Activated CD4-positive, alpha-beta T cell treated with anti-CD3 and anti-CD28 coated beads, Interleukin-2, amount 10 ng/mL, durations not matched to agents 24 days and 14 days (primary cell): ENCODE measurements around the gene CCDC170. TPM values are rescaled to one million over a fixed set of nuclear protein-coding genes. Genes with fewer than 3 reads are reported as not detected.

Experiments used
- DNase-seq: peaks from one replicate; pipeline ENCODE4 v3.0.0; 2022
- H3K27ac Mint-ChIP-seq: one replicate; pipeline ENCODE4 v1.8.0; 2022; ENCODE audit warnings: mild to moderate bottlenecking, mixed read lengths
- H3K27me3 Mint-ChIP-seq: one replicate; pipeline ENCODE4 v1.8.0; 2022; ENCODE audit warnings: mixed read lengths
- H3K36me3 Mint-ChIP-seq: one replicate; pipeline ENCODE4 v1.8.0; 2022; ENCODE audit warnings: low read depth, mild to moderate bottlenecking, mixed read lengths
- H3K4me1 Mint-ChIP-seq: one replicate; pipeline ENCODE4 v1.8.0; 2021; ENCODE audit warnings: mixed read lengths
- H3K4me3 Mint-ChIP-seq: one replicate; pipeline ENCODE4 v1.8.0; 2022; ENCODE audit warnings: mild to moderate bottlenecking, moderate library complexity, mixed read lengths
- H3K9me3 Mint-ChIP-seq: one replicate; pipeline ENCODE4 v1.8.0; 2021; ENCODE audit warnings: mixed read lengths
- intact Hi-C: fragments of 100-400 bp; cut with micrococcal nuclease; formaldehyde crosslinking; loops from one replicate; pipeline ENCODE4 v1.15.1; 2023
- total RNA-seq: library from RNA; stranded (reverse); gene quantifications from 2 replicates; pipeline ENCODE4 v1.2.3, GENCODE V29; 2022

Gene CCDC170
- total RNA-seq, 1 donor from 2014 or later: not detected

DNA sequence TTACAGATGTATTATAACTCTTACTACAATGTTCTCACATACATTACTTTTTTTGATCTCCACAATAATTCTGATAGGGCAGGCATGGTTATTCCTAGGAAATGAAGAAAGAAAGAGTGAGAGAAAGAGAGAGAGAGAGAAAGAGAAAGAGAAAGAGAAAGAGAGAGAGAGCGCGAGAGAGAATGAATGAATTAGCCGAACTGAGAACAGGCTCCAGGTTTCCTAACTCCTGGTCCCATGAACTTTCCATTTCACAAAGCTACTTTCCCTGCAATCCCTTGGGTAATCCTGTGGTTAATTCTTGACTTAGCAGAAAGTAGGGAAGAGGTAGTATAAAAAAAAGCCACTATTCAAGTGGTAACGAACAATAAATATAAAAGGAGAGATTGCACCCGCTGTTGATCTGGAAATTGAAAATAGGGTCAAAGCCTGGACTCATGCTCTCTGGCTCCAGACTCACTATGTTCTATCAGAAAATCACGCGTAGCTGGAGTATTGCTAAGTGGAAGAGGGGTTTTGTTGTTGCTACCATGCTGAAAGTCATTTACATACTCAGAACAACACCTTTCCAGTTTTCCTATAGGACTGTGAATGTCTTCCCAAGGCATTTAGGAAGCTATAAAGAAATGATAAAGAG lies 131.2 kb downstream of the CCDC170 start:
- no peaks in the 10 kb centered on the region for H3K9me3 Mint-ChIP-seq
- no peak for DNase-seq
- no peaks in the 10 kb centered on the region for H3K27me3 Mint-ChIP-seq
- no peak overlapping the region for H3K4me3 Mint-ChIP-seq
- no peaks in the 10 kb centered on the region for H3K36me3 Mint-ChIP-seq
- intact Hi-C loops: no loop called here
- H3K27ac Mint-ChIP-seq: no peak overlapping the region
- peaks cover 12% of the 10 kb centered on the region for H3K4me1 Mint-ChIP-seq

DNA sequence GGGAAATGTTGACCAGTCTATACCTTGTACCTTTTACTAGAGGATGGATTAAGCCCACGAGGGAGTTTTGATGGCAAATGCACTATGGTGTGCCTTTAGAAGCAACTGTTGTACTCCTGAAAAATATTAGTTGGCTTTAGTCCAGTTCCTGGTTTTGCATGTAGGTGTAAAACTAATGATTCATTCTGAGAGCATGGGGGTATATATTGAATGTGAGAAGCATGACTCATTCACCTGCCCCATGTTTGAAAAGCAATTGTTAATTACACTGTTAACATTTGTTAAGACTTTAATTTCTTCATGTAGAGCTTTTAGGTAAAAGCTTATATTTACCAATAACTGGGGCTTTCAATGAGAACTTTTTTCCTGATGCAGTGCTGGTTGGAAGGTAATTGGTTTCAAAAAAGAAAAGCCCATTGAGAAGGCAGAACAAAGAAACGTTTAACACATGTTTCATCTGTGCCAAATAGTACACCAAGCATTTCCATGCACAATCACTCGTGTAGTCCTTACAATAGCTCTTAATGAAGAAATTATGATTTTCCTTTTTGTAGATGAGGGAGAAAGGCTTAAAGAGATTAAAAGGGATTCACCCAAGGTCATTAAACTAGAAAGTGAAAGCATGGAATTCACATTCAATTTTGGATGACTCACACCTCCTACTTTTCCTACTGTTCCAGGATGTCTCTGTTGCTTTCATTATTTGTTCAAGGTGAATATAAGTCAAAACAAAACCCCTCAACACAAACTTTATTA lies 134.1 kb downstream of the CCDC170 start:
- Mint-ChIP-seq H3K4me3 (peak overlapping the region; percentile 13), H3K9me3 (no peaks in the 10 kb centered on the region), H3K36me3 (no peaks in the 10 kb centered on the region), H3K27me3 (peaks cover 2% of the 10 kb centered on the region), H3K4me1 (peaks cover 12% of the 10 kb centered on the region), H3K27ac (no peak overlapping the region)
- intact Hi-C loops: no loop called here
- no peak for DNase-seq

DNA sequence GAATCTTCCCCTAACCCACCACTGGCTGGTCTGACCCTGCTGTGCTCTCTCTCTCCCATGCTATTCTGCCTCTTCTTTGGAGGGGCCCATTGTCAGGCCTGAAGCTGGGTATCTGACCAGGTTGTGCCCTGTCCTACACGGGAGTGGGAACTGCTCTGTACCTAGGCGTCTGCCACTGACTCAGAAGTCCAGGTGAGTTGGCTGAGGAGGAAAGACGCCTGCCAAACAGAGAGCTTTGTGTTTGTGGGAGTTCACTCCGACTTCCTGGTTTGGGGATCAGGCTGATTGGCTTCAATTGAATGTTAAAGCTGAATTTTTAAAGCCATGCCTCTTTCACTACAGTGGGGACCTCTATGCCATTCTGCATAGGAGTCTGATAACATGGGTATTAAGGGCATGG lies 136.0 kb downstream of the CCDC170 start:
- no peak overlapping the region for H3K4me3 Mint-ChIP-seq
- no peak for DNase-seq
- H3K4me1 Mint-ChIP-seq: peaks cover 12% of the 10 kb centered on the region
- intact Hi-C loops: no loop called here
- H3K27me3 Mint-ChIP-seq: peaks cover 2% of the 10 kb centered on the region
- no peaks in the 10 kb centered on the region for H3K9me3 Mint-ChIP-seq
- H3K27ac Mint-ChIP-seq: no peak overlapping the region
- H3K36me3 Mint-ChIP-seq: no peaks in the 10 kb centered on the region

DNA sequence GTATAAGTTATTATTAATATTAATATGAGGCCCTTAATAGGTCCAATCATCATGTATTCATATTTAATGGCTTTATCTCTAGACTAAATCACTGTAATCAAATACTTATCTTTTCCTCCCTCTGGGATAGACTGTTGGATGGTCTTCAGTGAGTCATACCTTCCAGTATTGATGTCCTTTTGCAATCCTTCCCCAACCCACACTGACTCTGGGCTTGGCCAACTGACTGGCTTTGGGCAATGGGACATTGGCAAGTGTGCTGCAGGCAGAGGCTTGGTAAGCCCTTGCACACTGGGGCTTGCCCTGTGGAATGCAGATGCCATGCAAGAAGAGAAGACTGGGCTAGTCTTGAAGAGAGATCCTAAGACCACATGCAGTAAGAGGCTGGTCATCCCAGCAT lies 136.6 kb downstream of the CCDC170 start:
- Mint-ChIP-seq H3K9me3 (no peaks in the 10 kb centered on the region), H3K27me3 (peaks cover 2% of the 10 kb centered on the region), H3K36me3 (no peaks in the 10 kb centered on the region), H3K27ac (no peak overlapping the region), H3K4me1 (peaks cover 12% of the 10 kb centered on the region), H3K4me3 (no peak overlapping the region)
- DNase-seq: no peak
- intact Hi-C loops: no loop called here

DNA sequence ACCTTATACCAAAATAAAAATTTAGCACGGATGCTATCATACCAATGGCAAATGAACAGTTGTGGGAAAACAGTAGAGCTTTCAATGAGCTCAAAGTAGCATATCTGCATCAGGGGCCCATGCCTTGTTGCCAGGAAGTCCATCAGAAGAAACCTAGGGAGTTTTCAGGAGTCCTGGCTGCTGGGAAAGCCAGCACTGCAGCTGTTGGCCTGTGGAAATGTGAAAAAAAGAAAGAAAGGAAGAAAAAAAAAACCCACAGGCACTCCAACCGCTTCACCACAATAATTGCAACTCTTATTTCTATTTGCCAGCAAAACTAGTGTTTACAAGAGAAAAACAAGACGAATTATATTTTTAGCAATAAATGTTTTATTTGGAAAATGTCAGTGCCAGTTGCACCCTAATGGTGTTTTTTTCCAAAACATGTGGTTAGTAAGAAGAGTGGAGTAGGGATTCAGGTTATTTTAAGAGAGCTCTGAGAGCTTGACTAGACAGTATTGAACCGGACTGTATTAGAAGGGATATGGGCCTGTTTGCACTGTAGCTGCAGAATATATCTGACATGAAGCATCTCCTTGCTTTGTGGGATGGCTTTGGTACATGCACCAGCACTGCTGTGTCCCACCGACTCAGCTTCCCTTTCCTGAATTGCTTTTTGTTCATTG lies 137.3 kb downstream of the CCDC170 start:
- intact Hi-C loops: no loop called here
- Mint-ChIP-seq H3K9me3 (no peaks in the 10 kb centered on the region), H3K4me1 (peaks cover 12% of the 10 kb centered on the region)

DNA sequence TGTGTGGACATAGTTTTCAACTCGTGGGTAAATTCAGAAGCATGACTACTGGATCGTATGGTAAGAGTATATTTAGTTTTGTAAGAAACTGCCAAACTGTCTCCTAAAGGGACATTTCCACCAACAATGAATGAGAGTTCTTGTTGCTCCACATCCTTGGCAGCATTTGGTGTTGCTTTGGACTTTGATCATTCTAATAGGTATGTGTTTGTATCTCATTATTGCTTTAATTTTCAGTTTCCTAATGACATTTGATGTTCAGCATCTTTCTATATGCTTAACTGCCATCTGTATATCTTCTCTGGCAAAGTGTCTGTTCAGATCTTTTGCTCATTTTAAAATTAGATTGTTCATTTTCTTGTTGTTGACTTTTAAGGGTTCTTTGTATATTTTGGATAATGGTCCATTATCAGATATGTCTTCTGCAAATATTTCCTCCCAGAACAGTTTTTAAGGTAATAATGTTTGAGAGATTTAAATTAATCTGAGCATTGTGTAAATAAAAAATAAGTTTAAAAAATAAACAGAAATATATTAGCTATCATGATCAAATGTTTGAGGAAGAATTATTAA lies 138.7 kb downstream of the CCDC170 start:
- H3K9me3 Mint-ChIP-seq: no peaks in the 10 kb centered on the region
- intact Hi-C loops: no loop called here
- no peak overlapping the region for H3K27ac Mint-ChIP-seq
- peaks cover 7% of the 10 kb centered on the region for H3K4me1 Mint-ChIP-seq
- no peak overlapping the region for H3K4me3 Mint-ChIP-seq
- peaks cover 2% of the 10 kb centered on the region for H3K27me3 Mint-ChIP-seq
- DNase-seq: no peak
- no peaks in the 10 kb centered on the region for H3K36me3 Mint-ChIP-seq

More for the DNA sequence above, 137.3 kb downstream of the CCDC170 start:
- no peak overlapping the region for H3K4me3 Mint-ChIP-seq
- H3K27ac Mint-ChIP-seq: no peak overlapping the region
- H3K36me3 Mint-ChIP-seq: no peaks in the 10 kb centered on the region
- H3K27me3 Mint-ChIP-seq: peaks cover 2% of the 10 kb centered on the region
- no peak for DNase-seq

DNA sequence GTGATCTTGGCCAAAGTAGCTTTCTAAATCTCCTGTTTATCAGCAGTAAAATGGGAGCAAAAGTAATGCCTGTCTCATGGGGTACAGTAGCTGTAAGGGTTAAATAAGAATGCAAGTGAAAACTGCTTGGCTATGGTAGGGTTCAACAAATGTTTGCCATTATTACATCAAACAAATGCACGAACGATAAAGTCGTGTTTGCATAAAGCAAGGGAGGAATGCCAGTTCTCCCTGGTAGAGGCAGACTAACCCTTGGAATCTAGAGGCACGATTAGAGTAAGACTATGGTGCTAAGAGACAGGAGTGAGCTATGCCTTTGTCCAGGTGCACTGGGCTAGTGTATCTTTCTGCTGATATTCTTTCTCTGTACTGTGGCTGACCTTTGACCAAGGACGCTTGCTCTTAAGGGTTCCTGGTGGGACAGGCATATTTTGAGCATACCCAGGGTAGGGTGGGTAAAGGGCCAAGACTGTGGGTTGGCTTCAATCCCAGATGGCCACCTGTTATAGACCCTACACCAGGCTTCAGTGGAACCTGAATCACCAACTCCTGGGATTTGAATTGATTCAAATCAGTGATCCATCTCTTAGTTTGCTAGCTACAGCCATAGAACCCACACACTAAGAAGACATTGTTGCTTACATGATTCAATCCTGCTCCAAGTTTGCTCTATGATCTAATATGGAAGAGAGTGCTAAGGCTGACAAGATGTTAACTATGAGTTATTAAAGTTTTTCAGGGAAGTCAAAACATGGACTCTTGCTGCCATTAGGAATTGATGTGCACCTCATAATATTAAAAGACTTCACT lies 139.9 kb downstream of the CCDC170 start:
- Mint-ChIP-seq H3K9me3 (peaks cover 4% of the 10 kb centered on the region), H3K27me3 (peaks cover 6% of the 10 kb centered on the region), H3K27ac (no peak overlapping the region), H3K36me3 (no peaks in the 10 kb centered on the region), H3K4me1 (no peaks in the 10 kb centered on the region), H3K4me3 (no peak overlapping the region)
- intact Hi-C loops: no loop called here
- no peak for DNase-seq

DNA sequence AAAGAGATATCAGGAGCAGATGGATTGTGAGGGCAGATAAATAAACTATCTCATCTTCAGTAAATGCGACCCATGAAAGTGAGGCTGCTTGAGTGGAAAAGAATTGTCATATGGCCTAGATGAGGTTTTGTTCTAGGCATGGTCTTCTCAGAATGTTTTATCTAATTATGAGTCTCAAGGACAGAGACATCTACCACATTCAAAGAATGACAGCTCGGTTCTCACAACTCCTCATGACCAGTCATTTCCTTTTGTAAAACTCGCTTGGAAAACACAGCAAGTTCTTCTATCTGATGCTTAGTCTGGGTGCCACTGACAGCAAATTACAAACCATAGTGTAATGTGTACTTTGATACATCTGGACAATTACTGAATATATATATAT lies 140.5 kb downstream of the CCDC170 start:
- Mint-ChIP-seq H3K4me1 (no peaks in the 10 kb centered on the region), H3K27ac (no peak overlapping the region), H3K27me3 (peaks cover 6% of the 10 kb centered on the region), H3K9me3 (peaks cover 4% of the 10 kb centered on the region), H3K36me3 (no peaks in the 10 kb centered on the region), H3K4me3 (no peak overlapping the region)
- intact Hi-C loops: no loop called here
- DNase-seq: no peak

DNA sequence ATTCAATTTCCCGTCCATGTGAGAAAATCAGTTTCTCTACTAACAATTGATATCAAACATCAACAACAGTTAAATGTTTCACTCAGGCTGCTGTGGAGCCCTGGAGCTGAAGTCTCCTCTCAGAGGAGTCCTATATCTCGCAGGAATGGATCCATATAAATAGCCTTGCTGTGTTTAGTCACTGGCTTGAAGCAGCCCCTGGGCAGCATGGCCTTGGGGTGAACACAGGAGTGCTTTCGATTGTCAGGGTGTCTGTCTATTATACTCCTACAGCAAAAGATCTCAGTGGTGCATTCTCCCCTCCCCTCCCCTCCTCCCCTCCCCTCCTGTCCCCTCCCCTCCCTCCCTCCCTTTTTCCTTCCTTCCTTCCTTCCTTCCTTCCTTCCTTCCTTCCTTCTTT lies 141.9 kb downstream of the CCDC170 start:
- Mint-ChIP-seq H3K9me3 (peaks cover 4% of the 10 kb centered on the region), H3K4me1 (no peaks in the 10 kb centered on the region), H3K36me3 (no peaks in the 10 kb centered on the region), H3K27me3 (peaks cover 6% of the 10 kb centered on the region), H3K4me3 (no peak overlapping the region), H3K27ac (no peak overlapping the region)
- intact Hi-C loops: no loop called here
- no peak for DNase-seq

DNA sequence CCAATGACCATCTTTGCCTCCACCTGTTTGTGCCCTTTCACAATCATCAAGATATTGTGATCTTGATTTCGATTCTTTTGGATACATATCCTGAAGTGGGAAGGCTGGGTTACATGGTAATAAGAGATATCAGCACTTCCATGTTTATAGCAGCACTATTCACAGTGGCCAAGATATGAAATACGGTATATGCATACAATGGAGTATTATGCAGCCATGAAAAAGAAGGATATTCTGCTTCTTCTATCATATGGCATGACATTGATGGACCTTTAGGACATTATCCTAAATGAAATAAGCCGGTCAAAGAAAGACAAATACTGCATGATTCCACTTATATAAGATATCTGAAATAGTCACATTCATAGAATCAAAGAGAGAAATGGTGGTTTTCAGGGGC lies 144.0 kb downstream of the CCDC170 start:
- H3K4me1 Mint-ChIP-seq: no peaks in the 10 kb centered on the region
- no peaks in the 10 kb centered on the region for H3K36me3 Mint-ChIP-seq
- H3K4me3 Mint-ChIP-seq: no peak overlapping the region
- DNase-seq: no peak
- intact Hi-C loops: no loop called here
- peaks cover 6% of the 10 kb centered on the region for H3K27me3 Mint-ChIP-seq
- H3K27ac Mint-ChIP-seq: no peak overlapping the region
- peaks cover 6% of the 10 kb centered on the region for H3K9me3 Mint-ChIP-seq

DNA sequence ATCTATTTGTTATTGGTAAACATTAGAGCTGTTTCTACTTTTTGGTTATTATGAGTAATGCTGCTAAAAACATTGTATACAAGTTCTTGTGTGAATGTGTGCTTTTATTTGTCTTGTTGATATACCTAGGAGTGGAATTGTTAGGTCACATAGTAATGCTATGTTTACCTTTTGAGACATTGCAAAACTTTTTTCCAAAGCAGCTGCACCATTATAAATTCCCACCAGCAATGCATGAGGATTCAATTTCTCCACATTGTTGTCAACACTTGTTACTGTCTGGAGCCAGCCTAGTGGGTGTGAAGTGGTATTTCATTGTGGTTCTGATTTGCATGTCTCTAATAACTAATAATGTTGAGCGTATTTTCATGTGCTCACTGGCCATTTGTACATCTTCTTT lies 145.9 kb downstream of the CCDC170 start:
- DNase-seq: no peak
- Mint-ChIP-seq H3K4me1 (no peaks in the 10 kb centered on the region), H3K36me3 (no peaks in the 10 kb centered on the region), H3K27ac (no peak overlapping the region), H3K9me3 (peaks cover 12% of the 10 kb centered on the region), H3K27me3 (peaks cover 13% of the 10 kb centered on the region), H3K4me3 (no peak overlapping the region)
- intact Hi-C loops: no loop called here

DNA sequence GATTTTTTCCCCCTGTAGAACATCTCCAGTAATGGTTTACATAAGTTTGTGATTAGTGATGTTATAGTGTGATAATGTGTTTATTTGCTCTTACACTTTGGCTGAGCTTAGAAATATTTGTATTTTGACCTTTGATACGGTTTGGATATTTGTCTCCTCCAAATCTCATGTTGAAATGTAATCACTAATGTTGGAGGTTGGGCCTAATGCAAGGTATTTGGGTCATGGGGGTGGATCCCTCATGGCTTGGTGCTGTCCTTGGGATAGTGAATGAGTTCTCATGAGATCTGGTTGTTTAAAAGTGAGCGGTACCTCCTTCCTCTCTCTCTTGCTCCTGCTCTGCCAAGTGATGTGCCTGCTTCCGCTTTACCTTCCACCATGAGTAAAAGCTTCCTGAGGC lies 147.2 kb downstream of the CCDC170 start:
- Mint-ChIP-seq H3K9me3 (peaks cover 12% of the 10 kb centered on the region), H3K4me1 (no peaks in the 10 kb centered on the region), H3K4me3 (no peak overlapping the region), H3K27ac (no peak overlapping the region), H3K36me3 (no peaks in the 10 kb centered on the region), H3K27me3 (peaks cover 21% of the 10 kb centered on the region)
- DNase-seq: no peak
- intact Hi-C loops: no loop called here

DNA sequence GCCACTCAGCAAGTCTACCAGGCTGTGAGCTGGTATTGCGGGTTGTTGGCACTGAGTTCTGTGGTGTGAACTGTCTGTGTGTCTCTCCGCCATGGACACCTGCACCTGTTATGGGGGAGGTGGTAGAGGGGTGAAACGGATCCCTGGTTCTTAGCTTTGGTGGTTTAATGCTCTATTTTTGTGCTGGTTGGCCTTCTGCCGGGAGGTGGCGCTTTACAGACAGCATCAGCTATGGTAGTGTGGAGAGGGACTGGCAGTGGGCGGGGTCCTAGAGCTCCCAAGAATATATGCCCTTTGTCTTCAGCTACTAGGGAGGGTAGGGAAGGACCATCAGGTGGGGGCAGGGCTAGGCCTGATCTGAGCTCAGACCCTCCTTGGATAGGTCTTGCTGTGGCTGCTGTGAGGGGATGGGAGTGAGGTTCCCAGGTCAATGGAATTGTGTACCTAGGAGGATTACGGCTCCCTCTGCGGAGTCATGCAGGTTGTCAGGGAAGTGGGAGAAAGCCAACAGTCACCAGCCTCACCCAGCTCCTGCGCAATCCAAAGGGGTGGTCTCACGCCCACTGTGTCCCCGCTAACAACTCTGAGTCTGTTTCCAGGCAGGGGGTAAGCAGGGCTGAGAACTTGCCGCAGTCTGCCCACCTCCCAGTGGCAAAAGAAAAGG lies 154.3 kb downstream of the CCDC170 start:
- peak; percentile 61 for DNase-seq
- H3K27ac Mint-ChIP-seq: no peak overlapping the region
- H3K4me1 Mint-ChIP-seq: no peaks in the 10 kb centered on the region
- peaks cover 23% of the 10 kb centered on the region for H3K27me3 Mint-ChIP-seq
- no peaks in the 10 kb centered on the region for H3K36me3 Mint-ChIP-seq
- peaks cover 4% of the 10 kb centered on the region for H3K9me3 Mint-ChIP-seq
- no peak overlapping the region for H3K4me3 Mint-ChIP-seq
- intact Hi-C loops: no loop called here
